ENCODE results near the gene ZNF710.
"Not testable (repeated sequence)": the region's sequence is repeated elsewhere in the genome, so short reads cannot be mapped to it uniquely, and the experiment has no call there.

ZNF710 gene

GRCh38 chr15:90101130-90101968 is 100.2 kb downstream of the ZNF710 start:
- DNase-seq (ENCODE audit: low read depth in 2 of 3, low spot score in 2 of 3), result no peak

- peak in 1 of 3 experiments; percentile 52 for DNase-seq (ENCODE audit: low read depth in 2 of 3, low spot score in 2 of 3)
Measured at GRCh38 chr15:90101969-90102890, 101.1 kb downstream of the ZNF710 start, which contains the start of gene IDH2. Gene IDH2, minus strand, starts transcription at chr15:90102468. Its CDS starts 78 bp downstream, at chr15:90102390.

GRCh38 chr15:90103701-90104329 is 102.7 kb downstream of the ZNF710 start:
- DNase-seq (ENCODE audit: low read depth in 2 of 3, low spot score in 2 of 3), result no peak

GRCh38 chr15:90104551-90104950 is 103.4 kb downstream of the ZNF710 start:
- DNase-seq (ENCODE audit: low read depth in 2 of 3, low spot score in 2 of 3), result no peak

- no peak for DNase-seq (ENCODE audit: low read depth in 2 of 3, low spot score in 2 of 3)
Measured at GRCh38 chr15:90105521-90105920, 104.4 kb downstream of the ZNF710 start.

GRCh38 chr15:90106522-90107117 is 105.5 kb downstream of the ZNF710 start:
- DNase-seq (ENCODE audit: low read depth in 2 of 3, low spot score in 2 of 3), result no peak

- DNase-seq (ENCODE audit: low read depth in 2 of 3, low spot score in 2 of 3), result not testable (repeated sequence)
Measured at GRCh38 chr15:90108038-90108437, 106.9 kb downstream of the ZNF710 start.

- not testable (repeated sequence) for DNase-seq (ENCODE audit: low read depth in 2 of 3, low spot score in 2 of 3)
Measured at GRCh38 chr15:90109163-90109751, 108.1 kb downstream of the ZNF710 start.

GRCh38 chr15:90113166-90113565 is 112.0 kb downstream of the ZNF710 start:
- no peak for DNase-seq (ENCODE audit: low read depth in 2 of 3, low spot score in 2 of 3)

GRCh38 chr15:90114451-90114901 is 113.4 kb downstream of the ZNF710 start:
- no peak for DNase-seq (ENCODE audit: low read depth in 2 of 3, low spot score in 2 of 3)

- no peak for DNase-seq (ENCODE audit: low read depth in 2 of 3, low spot score in 2 of 3)
Measured at GRCh38 chr15:90115783-90116182, 114.7 kb downstream of the ZNF710 start.

- no peak for DNase-seq (ENCODE audit: low read depth in 2 of 3, low spot score in 2 of 3)
Measured at GRCh38 chr15:90119367-90119766, 118.2 kb downstream of the ZNF710 start.

GRCh38 chr15:90121086-90121485 is 120.0 kb downstream of the ZNF710 start:
- DNase-seq (ENCODE audit: low read depth in 2 of 3, low spot score in 2 of 3), result no peak

- no peak for DNase-seq (ENCODE audit: low read depth in 2 of 3, low spot score in 2 of 3)
Measured at GRCh38 chr15:90124507-90124906, 123.4 kb downstream of the ZNF710 start.

GRCh38 chr15:90126022-90126421 is 124.9 kb downstream of the ZNF710 start:
- DNase-seq (ENCODE audit: low read depth in 2 of 3, low spot score in 2 of 3), result no peak

- DNase-seq (ENCODE audit: low read depth in 2 of 3, low spot score in 2 of 3), result no peak
Measured at GRCh38 chr15:90126596-90127435, 125.7 kb downstream of the ZNF710 start.

- no peak for DNase-seq (ENCODE audit: low read depth in 2 of 3, low spot score in 2 of 3)
Measured at GRCh38 chr15:90130291-90130690, 129.2 kb downstream of the ZNF710 start.

Measured in activated CD8-positive, alpha-beta memory T cell treated with anti-CD3 and anti-CD28 coated beads for 48 hours (primary cell).